ENCODE data around the gene HDAC4.

HDAC4 gene

GRCh38 chr2:239085201-239085992 is 315.4 kb downstream of the HDAC4 start:
- TF ChIP-seq CTCF (IDR thresholded peaks at IDR 0.05) (no peak), ZFX (IDR thresholded peaks at IDR 0.05; ENCODE audit: borderline replicate concordance) (no peak)
- no peak overlapping the region for H3K27ac ChIP-seq

- H3K27ac ChIP-seq, result no peak overlapping the region
- TF ChIP-seq CTCF (IDR thresholded peaks at IDR 0.05), result no peak
- no peak for TF ChIP-seq ZFX (IDR thresholded peaks at IDR 0.05; ENCODE audit: borderline replicate concordance)
These were observed 316.8 kb downstream of the HDAC4 start for GRCh38 chr2:239084007-239084406.

- H3K27ac ChIP-seq, result no peak overlapping the region
- TF ChIP-seq CTCF (IDR thresholded peaks at IDR 0.05) (no peak), ZFX (IDR thresholded peaks at IDR 0.05; ENCODE audit: borderline replicate concordance) (no peak)
These were observed 318.4 kb downstream of the HDAC4 start for GRCh38 chr2:239082425-239082824.

- H3K27ac ChIP-seq, result no peak overlapping the region
- no peak for TF ChIP-seq ZFX (IDR thresholded peaks at IDR 0.05; ENCODE audit: borderline replicate concordance)
- no peak for TF ChIP-seq CTCF (IDR thresholded peaks at IDR 0.05)
These were observed 319.2 kb downstream of the HDAC4 start for GRCh38 chr2:239081622-239082021.

- TF ChIP-seq ZFX (IDR thresholded peaks at IDR 0.05; ENCODE audit: borderline replicate concordance) (no peak), CTCF (IDR thresholded peaks at IDR 0.05) (no peak)
- no peak overlapping the region for H3K27ac ChIP-seq
These were observed 319.8 kb downstream of the HDAC4 start for GRCh38 chr2:239081046-239081445.

- no peak overlapping the region for H3K27ac ChIP-seq
- TF ChIP-seq CTCF (IDR thresholded peaks at IDR 0.05) (no peak), ZFX (IDR thresholded peaks at IDR 0.05; ENCODE audit: borderline replicate concordance) (no peak)
These were observed 321.0 kb downstream of the HDAC4 start for GRCh38 chr2:239079671-239080294.

Data from 22Rv1 (cell line).